Aortic smooth muscle cell (primary cell): ENCODE results near the gene HMGN2. TPM values are rescaled to one million over a fixed set of nuclear protein-coding genes. Genes with fewer than 3 reads are reported as not detected.

Source experiments
- total RNA-seq: library from RNA; depleted of rRNA; stranded (reverse); fragments of >200 nt; gene quantifications from 2 replicates; pipeline ENCODE4 v1.2.3, GENCODE V29; 2014

The HMGN2 gene
- total RNA-seq, result 364 and 442 TPM in 2 replicates

GRCh38 chr1:26472320-26472900 lies at the start of gene HMGN2:
Gene HMGN2, plus strand, starts transcription at chr1:26472440. Its CDS starts 173 bp downstream, at chr1:26472613.

GRCh38 chr1:26431979-26432695 lies 40.1 kb upstream of the HMGN2 start, which contains the start of gene DHDDS:
Gene DHDDS, plus strand, starts transcription at chr1:26432321. Its CDS starts 625 bp downstream, at chr1:26432946.

Other genes starting within 250 kb of the HMGN2 start
- gene CEP85, start 238.2 kb upstream of the HMGN2 start, total RNA-seq, result 6.2 and 7.7 TPM in 2 replicates
- 117 and 123 TPM in 2 replicates for gene SH3BGRL3, start 192.4 kb upstream of the HMGN2 start, total RNA-seq
- 4.8 and 5.3 TPM in 2 replicates for gene UBXN11, start 165.8 kb upstream of the HMGN2 start, total RNA-seq
- gene CD52, start 154.5 kb upstream of the HMGN2 start, total RNA-seq, result not detected in 2 replicates
- gene CRYBG2, start 118.3 kb upstream of the HMGN2 start, total RNA-seq, result not detected in 2 replicates
- not detected in 2 replicates for gene ZNF683, start 99.7 kb upstream of the HMGN2 start, total RNA-seq
- not detected in 2 replicates for gene LIN28A, start 61.6 kb upstream of the HMGN2 start, total RNA-seq
- gene DHDDS, start 40.1 kb upstream of the HMGN2 start, total RNA-seq, result 87.2 and 88.2 TPM in 2 replicates
- gene RPS6KA1, start 57.3 kb downstream of the HMGN2 start, total RNA-seq, result 0.19 and 0.40 TPM in 2 replicates
- 11.1 and 27.3 TPM in 2 replicates for gene ARID1A, start 223.6 kb downstream of the HMGN2 start, total RNA-seq